ENCODE results near the gene SLC50A1. TPM values are rescaled to one million over a fixed set of nuclear protein-coding genes. Genes with fewer than 3 reads are reported as not detected.

Gene SLC50A1
- total RNA-seq, 1 donor from 2014 or later = 27.8 TPM

- no peaks in the 10 kb centered on the region for H3K36me3 Mint-ChIP-seq
- H3K27me3 Mint-ChIP-seq = no peaks in the 10 kb centered on the region
- no peak overlapping the region for H3K4me3 Mint-ChIP-seq
- H3K27ac Mint-ChIP-seq = peak overlapping the region; percentile 50
- no peak for DNase-seq (ENCODE audit: extremely low spot score, unreplicated experiment)
- peaks cover 11% of the 10 kb centered on the region for H3K4me1 Mint-ChIP-seq (ENCODE audit: unreplicated experiment)
- no peaks in the 10 kb centered on the region for H3K9me3 Mint-ChIP-seq
- TF ChIP-seq, protein P1, sequence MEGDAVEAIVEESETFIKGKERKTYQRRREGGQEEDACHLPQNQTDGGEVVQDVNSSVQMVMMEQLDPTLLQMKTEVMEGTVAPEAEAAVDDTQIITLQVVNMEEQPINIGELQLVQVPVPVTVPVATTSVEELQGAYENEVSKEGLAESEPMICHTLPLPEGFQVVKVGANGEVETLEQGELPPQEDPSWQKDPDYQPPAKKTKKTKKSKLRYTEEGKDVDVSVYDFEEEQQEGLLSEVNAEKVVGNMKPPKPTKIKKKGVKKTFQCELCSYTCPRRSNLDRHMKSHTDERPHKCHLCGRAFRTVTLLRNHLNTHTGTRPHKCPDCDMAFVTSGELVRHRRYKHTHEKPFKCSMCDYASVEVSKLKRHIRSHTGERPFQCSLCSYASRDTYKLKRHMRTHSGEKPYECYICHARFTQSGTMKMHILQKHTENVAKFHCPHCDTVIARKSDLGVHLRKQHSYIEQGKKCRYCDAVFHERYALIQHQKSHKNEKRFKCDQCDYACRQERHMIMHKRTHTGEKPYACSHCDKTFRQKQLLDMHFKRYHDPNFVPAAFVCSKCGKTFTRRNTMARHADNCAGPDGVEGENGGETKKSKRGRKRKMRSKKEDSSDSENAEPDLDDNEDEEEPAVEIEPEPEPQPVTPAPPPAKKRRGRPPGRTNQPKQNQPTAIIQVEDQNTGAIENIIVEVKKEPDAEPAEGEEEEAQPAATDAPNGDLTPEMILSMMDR (conservative IDR thresholded peaks at IDR 0.05) = no peak
These were observed 51.3 kb downstream of the SLC50A1 start for GRCh38 chr1:155186794-155187455.

GRCh38 chr1:155187456-155187891 lies 51.8 kb downstream of the SLC50A1 start:
- TF ChIP-seq, protein P1 (conservative IDR thresholded peaks at IDR 0.05) = no peak
- Mint-ChIP-seq H3K4me3 (no peak overlapping the region), H3K27ac (peak overlapping the region; percentile 86)

DNA sequence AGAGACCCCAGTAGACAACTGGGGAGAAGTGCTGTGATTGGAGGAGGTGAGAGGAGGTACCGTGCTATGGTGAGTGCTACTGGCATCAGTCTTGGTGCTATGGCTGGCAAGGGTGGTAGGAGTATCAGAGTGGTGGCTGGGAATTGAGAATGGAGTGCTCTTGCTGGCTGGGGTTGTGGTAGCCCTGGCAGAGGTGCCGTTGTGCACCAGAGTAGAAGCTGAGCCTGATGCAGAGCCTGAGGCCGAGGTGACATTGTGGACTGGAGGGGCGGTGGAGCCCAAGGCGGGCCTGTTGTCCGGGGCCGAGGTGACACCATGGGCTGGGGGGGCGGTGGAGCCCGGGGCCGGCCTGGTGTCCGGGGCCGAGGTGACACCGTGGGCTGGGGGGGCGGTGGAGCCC lies 52.6 kb downstream of the SLC50A1 start:
- Mint-ChIP-seq H3K27me3 (no peaks in the 10 kb centered on the region), H3K4me1 (ENCODE audit: unreplicated experiment) (peaks cover 19% of the 10 kb centered on the region)

More at GRCh38 chr1:155187456-155187891, 51.8 kb downstream of the SLC50A1 start:
- Mint-ChIP-seq H3K9me3 (no peaks in the 10 kb centered on the region), H3K4me1 (ENCODE audit: unreplicated experiment) (peaks cover 16% of the 10 kb centered on the region), H3K36me3 (no peaks in the 10 kb centered on the region), H3K27me3 (no peaks in the 10 kb centered on the region)
- no peak for DNase-seq (ENCODE audit: extremely low spot score, unreplicated experiment)

More for the DNA sequence above, 52.6 kb downstream of the SLC50A1 start:
- peak overlapping the region; percentile 75 for H3K4me3 Mint-ChIP-seq
- H3K9me3 Mint-ChIP-seq = no peaks in the 10 kb centered on the region
- no peaks in the 10 kb centered on the region for H3K36me3 Mint-ChIP-seq
- TF ChIP-seq, protein P1 (conservative IDR thresholded peaks at IDR 0.05) = no peak
- DNase-seq (ENCODE audit: extremely low spot score, unreplicated experiment) = no peak
- H3K27ac Mint-ChIP-seq = peak overlapping the region; percentile 86

Other genes with a start within 250 kb of the SLC50A1 start
- gene PMVK, start 199.1 kb upstream of the SLC50A1 start, total RNA-seq (ENCODE audit: low replicate concordance) = 30.3 and 46.2 TPM in 2 replicates
- 57.3 and 65.8 TPM in 2 replicates for gene PBXIP1, start 179.8 kb upstream of the SLC50A1 start, total RNA-seq (ENCODE audit: low replicate concordance)
- 48.1 and 49.0 TPM in 2 replicates for gene PYGO2, start 174.1 kb upstream of the SLC50A1 start, total RNA-seq (ENCODE audit: low replicate concordance)
- gene SHC1, start 165.1 kb upstream of the SLC50A1 start, total RNA-seq (ENCODE audit: low replicate concordance) = 65.3 and 87.8 TPM in 2 replicates
- gene CKS1B, start 161.2 kb upstream of the SLC50A1 start, total RNA-seq (ENCODE audit: low replicate concordance) = 58.8 and 119 TPM in 2 replicates
- gene FLAD1, start 152.5 kb upstream of the SLC50A1 start, total RNA-seq (ENCODE audit: low replicate concordance) = 51.4 and 59.0 TPM in 2 replicates
- 0.52 and 1.1 TPM in 2 replicates for gene LENEP, start 142.3 kb upstream of the SLC50A1 start, total RNA-seq (ENCODE audit: low replicate concordance)
- gene ZBTB7B, start 133.1 kb upstream of the SLC50A1 start, total RNA-seq (ENCODE audit: low replicate concordance) = 38.1 and 75.9 TPM in 2 replicates
- gene DCST2, start 102.1 kb upstream of the SLC50A1 start, total RNA-seq (ENCODE audit: low replicate concordance) = 1.6 and 2.4 TPM in 2 replicates
- gene DCST1, start 102.0 kb upstream of the SLC50A1 start, total RNA-seq (ENCODE audit: low replicate concordance) = not detected in 2 replicates
- 61.9 and 69.0 TPM in 2 replicates for gene ADAM15, start 84.5 kb upstream of the SLC50A1 start, total RNA-seq (ENCODE audit: low replicate concordance)
- gene EFNA4, start 72.1 kb upstream of the SLC50A1 start, total RNA-seq (ENCODE audit: low replicate concordance) = 21.2 and 22.1 TPM in 2 replicates
- 3.4 and 4.7 TPM in 2 replicates for gene EFNA3, start 57.0 kb upstream of the SLC50A1 start, total RNA-seq (ENCODE audit: low replicate concordance)
- 26.1 and 69.9 TPM in 2 replicates for gene EFNA1, start 8.0 kb upstream of the SLC50A1 start, total RNA-seq (ENCODE audit: low replicate concordance)
- gene DPM3, start 4.7 kb downstream of the SLC50A1 start, total RNA-seq (ENCODE audit: low replicate concordance) = 73.9 and 75.3 TPM in 2 replicates
- 173 and 179 TPM in 2 replicates for gene KRTCAP2, start 37.5 kb downstream of the SLC50A1 start, total RNA-seq (ENCODE audit: low replicate concordance)
- gene TRIM46, start 38.0 kb downstream of the SLC50A1 start, total RNA-seq (ENCODE audit: low replicate concordance) = 2.0 and 8.1 TPM in 2 replicates
- 23.2 and 28.0 TPM in 2 replicates for gene THBS3, start 72.0 kb downstream of the SLC50A1 start, total RNA-seq (ENCODE audit: low replicate concordance)
- gene MTX1, start 72.8 kb downstream of the SLC50A1 start, total RNA-seq (ENCODE audit: low replicate concordance) = 34.0 and 44.2 TPM in 2 replicates
- 37.4 and 55.7 TPM in 2 replicates for gene ENTREP3, start 119.6 kb downstream of the SLC50A1 start, total RNA-seq (ENCODE audit: low replicate concordance)
- gene SCAMP3, start 126.5 kb downstream of the SLC50A1 start, total RNA-seq (ENCODE audit: low replicate concordance) = 52.0 and 58.7 TPM in 2 replicates
- 61.5 and 96.8 TPM in 2 replicates for gene CLK2, start 137.7 kb downstream of the SLC50A1 start, total RNA-seq (ENCODE audit: low replicate concordance)
- gene HCN3, start 141.6 kb downstream of the SLC50A1 start, total RNA-seq (ENCODE audit: low replicate concordance) = 9.5 and 10.6 TPM in 2 replicates
- gene PKLR, start 165.6 kb downstream of the SLC50A1 start, total RNA-seq (ENCODE audit: low replicate concordance) = 1.0 and 2.4 TPM in 2 replicates
- gene FDPS, start 173.0 kb downstream of the SLC50A1 start, total RNA-seq (ENCODE audit: low replicate concordance) = 183 and 187 TPM in 2 replicates
- 30.3 and 39.1 TPM in 2 replicates for gene RUSC1, start 185.0 kb downstream of the SLC50A1 start, total RNA-seq (ENCODE audit: low replicate concordance)

Measured in type B pancreatic cell (in vitro differentiated cells).